H9 (cell line): ENCODE measurements around the gene CAVIN4. TPM values are rescaled to one million over a fixed set of nuclear protein-coding genes. Genes with fewer than 3 reads are reported as not detected.

Source experiments
- DNase-seq: peaks from one replicate; pipeline ENCODE4 v3.0.0-alpha.2; 2017
- H2AFZ ChIP-seq: one replicate; pipeline ENCODE4 v1.6.1; 2013; ENCODE audit warnings: mild to moderate bottlenecking, low read length, control low read depth, moderate library complexity
- H2AK5ac ChIP-seq: 2 replicates; pipeline ENCODE4 v1.6.1; 2013; ENCODE audit warnings: low read length, control low read depth, mixed read lengths; ENCODE audit not compliant: insufficient read length
- H2BK120ac ChIP-seq: one replicate; pipeline ENCODE4 v1.6.1; 2013; ENCODE audit warnings: low read depth, mild to moderate bottlenecking, low read length, control low read depth, inconsistent platforms; ENCODE audit not compliant: poor library complexity, severe bottlenecking
- H2BK12ac ChIP-seq: 2 replicates; pipeline ENCODE4 v1.6.1; 2013; ENCODE audit warnings: low read length, control low read depth, mixed read lengths, low read depth; ENCODE audit not compliant: insufficient read length
- H2BK15ac ChIP-seq: 2 replicates; pipeline ENCODE4 v1.6.1; 2013; ENCODE audit warnings: low read depth, low read length, control low read depth
- H2BK20ac ChIP-seq: one replicate; pipeline ENCODE4 v1.6.1; 2013; ENCODE audit warnings: low read depth, mild to moderate bottlenecking, low read length, control low read depth, inconsistent platforms; ENCODE audit not compliant: poor library complexity, severe bottlenecking
- H2BK5ac ChIP-seq: 2 replicates; pipeline ENCODE4 v1.6.1; 2013; ENCODE audit warnings: low read length, control low read depth, mixed read lengths; ENCODE audit not compliant: insufficient read length
- H3K14ac ChIP-seq: 2 replicates; pipeline ENCODE4 v1.6.1; 2013; ENCODE audit warnings: low read length, control low read depth; ENCODE audit not compliant: insufficient read depth
- H3K18ac ChIP-seq: 2 replicates; pipeline ENCODE4 v1.6.1; 2013; ENCODE audit warnings: low read depth, mild to moderate bottlenecking, mixed read lengths, low read length, control low read depth; ENCODE audit not compliant: insufficient read length
- H3K23ac ChIP-seq: 2 replicates; pipeline ENCODE4 v1.6.1; 2013; ENCODE audit warnings: low read length, control low read depth, mixed read lengths, low read depth; ENCODE audit not compliant: insufficient read length
- H3K23me2 ChIP-seq: 2 replicates; pipeline ENCODE4 v1.6.1; 2013; ENCODE audit warnings: low read depth, mild to moderate bottlenecking, mixed read lengths, low read length, control low read depth; ENCODE audit not compliant: insufficient read length, poor library complexity, severe bottlenecking
- H3K27ac ChIP-seq: 2 replicates; pipeline ENCODE4 v1.5.1; 2013; ENCODE audit warnings: low read length, control low read depth, mixed read lengths, low read depth; ENCODE audit not compliant: insufficient read length
- H3K27me3 ChIP-seq: 2 replicates; pipeline ENCODE4 v1.6.1; 2013; ENCODE audit warnings: low read length, control low read depth, inconsistent platforms; ENCODE audit not compliant: insufficient read depth
- H3K4ac ChIP-seq: 2 replicates; pipeline ENCODE4 v1.6.1; 2013; ENCODE audit warnings: low read depth, mild to moderate bottlenecking, control low read depth, inconsistent platforms, low read length, moderate library complexity
- H3K4me1 ChIP-seq: 2 replicates; pipeline ENCODE4 v1.6.1; 2013; ENCODE audit warnings: low read length, control low read depth, inconsistent platforms; ENCODE audit not compliant: insufficient read depth
- H3K4me2 ChIP-seq: 2 replicates; pipeline ENCODE4 v1.6.1; 2013; ENCODE audit warnings: low read length, control low read depth, mixed read lengths; ENCODE audit not compliant: insufficient read length, insufficient read depth
- H3K56ac ChIP-seq: 2 replicates; pipeline ENCODE4 v1.6.1; 2013; ENCODE audit warnings: low read depth, mild to moderate bottlenecking, mixed read lengths, low read length, control low read depth; ENCODE audit not compliant: insufficient read length
- H3K79me1 ChIP-seq: 2 replicates; pipeline ENCODE4 v1.6.1; 2013; ENCODE audit warnings: low read depth, mild to moderate bottlenecking, moderate library complexity, low read length, control low read depth, inconsistent platforms; ENCODE audit not compliant: insufficient read depth, poor library complexity, severe bottlenecking
- H3K79me2 ChIP-seq: 2 replicates; pipeline ENCODE4 v1.6.1; 2013; ENCODE audit warnings: low read length, control low read depth, inconsistent platforms; ENCODE audit not compliant: insufficient read depth
- H3K9ac ChIP-seq: 2 replicates; pipeline ENCODE4 v1.6.1; 2013; ENCODE audit warnings: low read length, control low read depth, mixed read lengths; ENCODE audit not compliant: insufficient read length; ENCODE audit errors: extremely low read depth
- H3K9me3 ChIP-seq: one replicate; pipeline ENCODE4 v1.6.1; 2013; ENCODE audit warnings: low read depth, low read length, inconsistent platforms; ENCODE audit not compliant: control insufficient read depth
- H3T11ph ChIP-seq: one replicate; pipeline ENCODE4 v1.6.1; 2013; ENCODE audit warnings: mild to moderate bottlenecking, low read length, control low read depth, inconsistent platforms
- H4K20me1 ChIP-seq: one replicate; pipeline ENCODE4 v1.6.1; 2013; ENCODE audit not compliant: control insufficient read depth, insufficient read length, insufficient read depth
- H4K5ac ChIP-seq: 2 replicates; pipeline ENCODE4 v1.6.1; 2013; ENCODE audit warnings: low read depth, mild to moderate bottlenecking, mixed read lengths, low read length, control low read depth; ENCODE audit not compliant: insufficient read length
- H4K8ac ChIP-seq: replicated peaks from 2 replicates; pipeline ENCODE4 v1.6.1; 2013; ENCODE audit warnings: low read length, control low read depth, mixed read lengths, low read depth; ENCODE audit not compliant: insufficient read length
- H4K91ac ChIP-seq: 2 replicates; pipeline ENCODE4 v1.6.1; 2013; ENCODE audit warnings: low read depth, mild to moderate bottlenecking, moderate library complexity, mixed read lengths, low read length, control low read depth; ENCODE audit not compliant: insufficient read length
- H3K27ac Mint-ChIP-seq, 3 experiments: 2 replicates in 2 of 3; 3 replicates in 1 of 3; pipeline ENCODE4 v1.8.0; 2020 to 2021; ENCODE audit warnings: mixed read lengths in 3 of 3, mild to moderate bottlenecking in 1 of 3, moderate library complexity in 1 of 3
- H3K27me3 Mint-ChIP-seq: 2 replicates; pipeline ENCODE4 v1.8.0; 2021; ENCODE audit warnings: low read depth, mild to moderate bottlenecking, moderate library complexity, mixed read lengths
- H3K36me3 Mint-ChIP-seq, 3 experiments: 2 replicates in 2 of 3; 3 replicates in 1 of 3; pipeline ENCODE4 v1.8.0; 2020 to 2021; ENCODE audit warnings: low read depth in 3 of 3, mixed read lengths in 3 of 3; ENCODE audit not compliant: insufficient read depth in 1 of 3
- H3K4me1 Mint-ChIP-seq, 2 experiments: 2 replicates each; pipeline ENCODE4 v1.8.0; 2020; ENCODE audit warnings: mixed read lengths in 2 of 2
- H3K4me3 Mint-ChIP-seq, 2 experiments: 2 replicates in 1 of 2; 3 replicates in 1 of 2; pipeline ENCODE4 v1.8.0; 2020 to 2021; ENCODE audit warnings: mild to moderate bottlenecking in 2 of 2, mixed read lengths in 2 of 2, moderate library complexity in 1 of 2
- H3K9me3 Mint-ChIP-seq, 2 experiments: 2 replicates in 1 of 2; 3 replicates in 1 of 2; pipeline ENCODE4 v1.8.0; 2020; ENCODE audit warnings: mild to moderate bottlenecking in 2 of 2, mixed read lengths in 2 of 2, moderate library complexity in 1 of 2
- CTCF ChIP-seq: fragments of 200-600 bp; sonication (generic); conservative IDR thresholded peaks from 3 replicates; pipeline ENCODE4 v1.8.0; 2021; ENCODE audit warnings: antibody characterized with exemption, mild to moderate bottlenecking
- WGBS: extraction: QIAGEN DNeasy Blood & Tissue Kit; methylation state at CpG from one replicate; pipeline ENCODE4 v1.1.7; 2013; ENCODE audit warnings: missing lambda C conversion rate, low lambda C conversion rate, mixed read lengths; ENCODE audit not compliant: insufficient read length; ENCODE audit errors: extremely low coverage; 5-methylcytosine and 5-hydroxymethylcytosine counted together
- total RNA-seq: library from RNA; stranded (reverse); gene quantifications from 2 replicates; pipeline ENCODE4 v1.2.1, GENCODE V29; 2021

CAVIN4 gene
- total RNA-seq, 1 experiment from 2014 or later, result 7.3 TPM

DNA sequence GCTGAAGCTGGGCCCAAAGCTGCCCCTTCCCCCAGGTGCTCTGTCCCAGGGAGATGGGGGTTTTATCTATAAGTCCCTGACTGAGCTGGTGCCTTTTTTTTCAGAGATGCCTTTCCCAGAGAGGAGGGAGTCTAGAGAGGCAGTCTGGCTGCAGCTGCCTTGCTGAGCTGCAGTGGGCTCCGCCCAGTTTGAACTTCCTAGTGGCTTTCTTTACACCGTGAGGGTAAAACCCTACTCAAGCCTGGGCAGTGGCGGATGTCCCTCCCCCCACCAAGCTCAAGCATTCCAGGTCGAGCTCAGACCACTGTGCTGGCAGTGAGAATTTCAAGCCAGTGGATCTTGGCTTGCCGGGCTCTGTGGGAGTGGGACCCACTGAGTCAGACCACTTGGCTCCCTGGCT lies 41.3 kb downstream of the CAVIN4 start:
- H3K36me3 Mint-ChIP-seq, result peaks cover 4 to 20% (median 10%) of the 10 kb centered on the region in 3 experiments
- no peak overlapping the region for H2BK5ac ChIP-seq
- no peak overlapping the region for H3K23ac ChIP-seq
- no peak overlapping the region for H3K14ac ChIP-seq
- no peak overlapping the region for H4K5ac ChIP-seq
- no peak overlapping the region for H2BK20ac ChIP-seq
- H3K4me2 ChIP-seq, result no peak overlapping the region
- no peak overlapping the region for H2BK120ac ChIP-seq
- H4K20me1 ChIP-seq, result no peaks in the 10 kb centered on the region
- H4K91ac ChIP-seq, result no peak overlapping the region
- no CpG with 5 or more reads among the region's 5 CpGs for WGBS
- no peaks in the 10 kb centered on the region for H3K4me1 ChIP-seq
- no peaks in the 10 kb centered on the region for H3K27me3 ChIP-seq
- H3K27me3 Mint-ChIP-seq, result no peaks in the 10 kb centered on the region
- no peak overlapping the region for H2AFZ ChIP-seq
- H3K4me3 Mint-ChIP-seq, result no peak overlapping the region
- H2BK12ac ChIP-seq, result no peak overlapping the region
- H3K9me3 ChIP-seq, result no peaks in the 10 kb centered on the region
- H3K9me3 Mint-ChIP-seq, result peaks cover 23 to 26% of the 10 kb centered on the region in 2 experiments
- H3K18ac ChIP-seq, result no peak overlapping the region
- no peak overlapping the region for H2BK15ac ChIP-seq
- peak; percentile 47 for DNase-seq
- no peak overlapping the region for H3K27ac ChIP-seq
- no peak for TF ChIP-seq CTCF
- H2AK5ac ChIP-seq, result no peak overlapping the region
- no peak overlapping the region for H3K56ac ChIP-seq
- no peak overlapping the region for H3K4ac ChIP-seq
- H3K23me2 ChIP-seq, result no peaks in the 10 kb centered on the region
- peaks cover 0 to 3% of the 10 kb centered on the region in 2 experiments; a peak in 1 of 4 replicates for H3K4me1 Mint-ChIP-seq
- H3K79me2 ChIP-seq, result no peaks in the 10 kb centered on the region
- no peak overlapping the region for H3K27ac Mint-ChIP-seq
- H4K8ac ChIP-seq, result no peak overlapping the region
- H3K79me1 ChIP-seq, result no peaks in the 10 kb centered on the region
- H3T11ph ChIP-seq, result no peak overlapping the region
- no peak overlapping the region for H3K9ac ChIP-seq
